Raji (cell line): ENCODE measurements around the gene DMC1.

Experiments used
- POLR2A ChIP-seq: IDR thresholded peaks from 2 replicates; pipeline ENCODE4 v1.6.1; 2011; ENCODE audit warnings: low read depth, low read length, control low read depth; ENCODE audit not compliant: insufficient read depth

The DMC1 gene

GRCh38 chr22:38569181-38569971 lies 607 bp downstream of the DMC1 start:
- TF ChIP-seq POLR2A: no peak

GRCh38 chr22:38567531-38568285 lies 2.3 kb downstream of the DMC1 start:
- no peak for TF ChIP-seq POLR2A

- TF ChIP-seq POLR2A: no peak
Observed at GRCh38 chr22:38566726-38567504, 3.1 kb downstream of the DMC1 start.

GRCh38 chr22:38565441-38565840 lies 4.5 kb downstream of the DMC1 start:
- no peak for TF ChIP-seq POLR2A

GRCh38 chr22:38564669-38565068 lies 5.3 kb downstream of the DMC1 start:
- TF ChIP-seq POLR2A: no peak

- no peak for TF ChIP-seq POLR2A
Observed at GRCh38 chr22:38554281-38554680, 15.7 kb downstream of the DMC1 start.

- no peak for TF ChIP-seq POLR2A
Observed at GRCh38 chr22:38549101-38549894, 20.7 kb downstream of the DMC1 start.

GRCh38 chr22:38540701-38541100 lies 29.3 kb downstream of the DMC1 start:
- TF ChIP-seq POLR2A: no peak

GRCh38 chr22:38531251-38531938 lies 38.6 kb downstream of the DMC1 start:
- TF ChIP-seq POLR2A: no peak

GRCh38 chr22:38524429-38524828 lies 45.6 kb downstream of the DMC1 start:
- no peak for TF ChIP-seq POLR2A

- TF ChIP-seq POLR2A: no peak
Observed at GRCh38 chr22:38523479-38523878, 46.5 kb downstream of the DMC1 start.

GRCh38 chr22:38523029-38523428 lies 47.0 kb downstream of the DMC1 start:
- TF ChIP-seq POLR2A: no peak

- TF ChIP-seq POLR2A: no peak
Observed at GRCh38 chr22:38519453-38520250, 50.3 kb downstream of the DMC1 start.

GRCh38 chr22:38518620-38519019 lies 51.4 kb downstream of the DMC1 start:
- no peak for TF ChIP-seq POLR2A

- no peak for TF ChIP-seq POLR2A
Observed at GRCh38 chr22:38513063-38513462, 56.9 kb downstream of the DMC1 start.
